Astrocyte of the spinal cord (primary cell): Measurements from ENCODE around the gene FBXW8.

Experiments
- DNase-seq: peaks from one replicate; pipeline ENCODE4 v3.0.0; 2011; ENCODE audit warnings: low read depth, low spot score
- H3K4me3 ChIP-seq: 2 replicates; pipeline ENCODE4 v1.5.1; 2011; ENCODE audit warnings: low read depth, mild to moderate bottlenecking, low read length, moderate library complexity
- in situ Hi-C: cut with HindIII; loops from 2 replicates; pipeline ENCODE4 v1.10.0; 2017; ENCODE audit warnings: low sequenced_read_pairs
- TF ChIP-seq, protein P1 (sequence below): IDR thresholded peaks from 2 replicates; pipeline ENCODE4 v1.5.1; 2012; ENCODE audit warnings: low read depth, mild to moderate bottlenecking, low read length, inconsistent platforms

Gene FBXW8

DNA sequence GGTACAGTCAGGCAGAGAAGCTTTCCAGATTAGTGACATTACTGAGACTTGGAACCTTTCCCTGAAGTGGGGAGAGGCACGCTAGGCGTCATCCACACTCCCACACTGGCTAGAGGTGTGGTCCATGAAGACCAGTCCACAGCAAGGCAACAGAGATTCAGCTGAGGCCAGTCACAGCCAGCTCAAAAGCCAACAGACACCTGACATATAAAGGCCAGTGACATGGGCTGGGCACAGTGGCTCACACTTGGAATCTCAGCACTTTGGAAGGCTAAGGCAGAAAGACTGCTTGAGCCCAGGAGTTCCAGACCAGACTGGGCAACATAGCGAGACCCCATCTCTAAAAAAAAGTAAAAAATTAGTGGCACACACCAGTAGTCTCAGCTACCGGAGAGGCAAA, 40.4 kb upstream of the FBXW8 start:
- TF ChIP-seq, protein P1, sequence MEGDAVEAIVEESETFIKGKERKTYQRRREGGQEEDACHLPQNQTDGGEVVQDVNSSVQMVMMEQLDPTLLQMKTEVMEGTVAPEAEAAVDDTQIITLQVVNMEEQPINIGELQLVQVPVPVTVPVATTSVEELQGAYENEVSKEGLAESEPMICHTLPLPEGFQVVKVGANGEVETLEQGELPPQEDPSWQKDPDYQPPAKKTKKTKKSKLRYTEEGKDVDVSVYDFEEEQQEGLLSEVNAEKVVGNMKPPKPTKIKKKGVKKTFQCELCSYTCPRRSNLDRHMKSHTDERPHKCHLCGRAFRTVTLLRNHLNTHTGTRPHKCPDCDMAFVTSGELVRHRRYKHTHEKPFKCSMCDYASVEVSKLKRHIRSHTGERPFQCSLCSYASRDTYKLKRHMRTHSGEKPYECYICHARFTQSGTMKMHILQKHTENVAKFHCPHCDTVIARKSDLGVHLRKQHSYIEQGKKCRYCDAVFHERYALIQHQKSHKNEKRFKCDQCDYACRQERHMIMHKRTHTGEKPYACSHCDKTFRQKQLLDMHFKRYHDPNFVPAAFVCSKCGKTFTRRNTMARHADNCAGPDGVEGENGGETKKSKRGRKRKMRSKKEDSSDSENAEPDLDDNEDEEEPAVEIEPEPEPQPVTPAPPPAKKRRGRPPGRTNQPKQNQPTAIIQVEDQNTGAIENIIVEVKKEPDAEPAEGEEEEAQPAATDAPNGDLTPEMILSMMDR = no peak
- H3K4me3 ChIP-seq = no peak overlapping the region
- in situ Hi-C loops = no loop called here
- no peak for DNase-seq

DNA sequence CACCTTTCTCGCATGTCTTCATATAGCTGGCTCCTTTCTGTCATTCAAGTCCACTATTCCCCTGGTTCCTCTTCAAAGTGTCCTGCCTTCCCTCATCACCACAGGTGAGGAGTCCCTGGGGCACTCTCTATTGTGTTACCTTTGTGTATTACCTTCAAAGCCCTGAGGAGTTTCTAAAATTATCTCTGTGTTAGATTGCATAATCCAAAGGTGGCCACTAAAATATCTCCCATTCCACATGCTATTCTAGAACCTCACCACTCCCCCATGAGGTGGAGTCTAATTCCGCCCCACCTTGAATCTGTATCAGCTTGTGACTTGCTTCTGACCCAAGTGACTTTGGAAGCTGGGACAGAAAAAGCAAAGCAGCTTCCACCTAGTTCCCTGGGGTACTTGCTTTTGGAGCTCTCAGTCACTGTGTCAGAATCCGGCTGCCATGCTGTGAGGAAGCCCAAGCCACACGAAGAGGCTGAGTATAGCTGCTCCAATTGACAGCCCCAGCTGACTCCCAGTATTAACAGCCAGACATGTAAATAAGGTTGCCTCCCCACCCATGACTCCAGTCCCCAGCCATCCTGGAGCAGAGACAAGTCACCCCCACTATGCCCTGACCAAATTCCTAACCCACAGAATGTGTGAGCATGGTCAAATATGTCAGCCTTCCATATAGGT, 36.3 kb upstream of the FBXW8 start:
- TF ChIP-seq, protein P1 = no peak
- DNase-seq = no peak
- in situ Hi-C loops = no loop called here
- no peak overlapping the region for H3K4me3 ChIP-seq

DNA sequence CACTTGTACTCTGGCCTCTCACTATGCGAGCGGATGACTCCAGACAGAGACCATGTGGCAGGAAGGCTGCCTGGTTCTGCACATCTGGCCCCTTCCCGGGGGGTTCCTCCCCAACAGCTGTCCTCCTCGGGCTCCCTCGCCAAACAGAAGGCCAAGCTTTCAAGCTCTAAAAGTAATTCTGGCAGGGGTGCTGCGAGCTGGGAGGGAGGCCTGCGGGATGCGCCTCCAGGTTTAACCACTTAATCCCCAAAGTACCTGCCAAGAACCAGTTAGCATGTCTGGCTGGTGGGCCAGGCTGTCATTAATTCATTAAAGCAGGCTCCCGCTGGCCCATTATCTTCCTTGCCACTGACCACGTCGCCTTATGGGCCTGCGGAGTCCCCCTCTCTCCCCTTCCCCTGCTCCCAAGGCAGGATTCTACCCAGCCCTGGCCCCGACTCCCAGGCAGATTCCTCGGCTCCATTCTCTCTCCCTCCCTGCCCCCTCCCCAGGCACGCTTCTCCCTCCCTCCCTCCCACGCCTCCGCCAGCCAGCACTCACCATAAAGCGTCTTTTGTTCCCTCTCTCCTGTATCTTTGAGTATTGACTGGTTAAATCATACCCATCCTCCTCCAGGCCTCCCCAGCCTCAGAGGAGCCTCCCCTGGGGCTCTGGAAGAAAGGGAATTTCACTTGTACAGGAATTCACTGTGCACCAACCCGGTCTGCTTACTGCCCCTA, 34.4 kb upstream of the FBXW8 start:
- no peak overlapping the region for H3K4me3 ChIP-seq
- in situ Hi-C loops = no loop called here
- no peak for DNase-seq
- TF ChIP-seq, protein P1 = no peak

DNA sequence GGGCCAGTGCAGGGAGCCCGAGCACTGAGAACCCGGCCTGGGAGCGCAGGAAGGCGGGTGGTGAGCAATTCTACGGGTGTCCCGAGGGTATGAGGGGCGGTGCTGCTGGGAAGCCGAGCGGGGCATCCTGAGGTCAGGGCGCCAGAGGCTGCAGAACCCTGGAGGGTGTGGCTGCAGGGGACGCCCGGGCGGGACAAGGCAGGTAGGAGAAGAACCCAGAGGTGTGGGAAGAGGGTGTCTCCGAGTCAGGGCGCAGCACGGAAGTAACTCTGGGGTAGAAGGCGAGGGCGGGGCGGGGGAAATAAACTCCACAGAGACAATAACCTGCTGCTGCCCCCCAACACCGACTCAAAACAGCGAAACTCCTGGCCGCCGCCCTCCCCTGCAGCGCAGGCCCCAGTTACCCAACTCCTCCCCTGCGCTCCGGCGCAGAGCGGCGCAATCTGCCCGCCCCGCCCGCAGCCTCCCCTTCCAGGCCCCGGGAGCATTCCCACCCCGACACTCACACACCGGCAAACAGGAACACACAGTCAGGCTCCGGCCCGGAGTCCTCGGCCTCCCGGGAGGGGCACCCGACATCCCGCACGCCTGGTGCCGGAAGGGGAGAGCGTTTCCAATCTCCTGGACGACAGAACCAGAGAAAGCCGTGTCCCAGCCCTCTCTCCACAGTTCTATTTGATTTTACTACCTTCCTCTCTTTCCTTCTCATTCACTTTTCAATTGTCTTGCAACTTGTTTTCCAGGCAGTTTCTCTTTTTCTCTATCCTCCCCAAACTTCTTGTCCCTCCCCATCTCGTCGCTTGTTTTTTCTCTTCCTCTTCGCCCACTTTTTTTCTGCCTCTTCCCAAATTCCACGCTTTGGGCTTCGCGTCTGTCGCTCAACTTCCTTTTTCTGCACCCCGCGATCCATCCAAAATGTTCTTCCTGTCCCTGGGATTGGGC, 31.9 kb upstream of the FBXW8 start:
- H3K4me3 ChIP-seq = no peak overlapping the region
- peak; percentile 20 for DNase-seq
- in situ Hi-C loops = no loop called here
- TF ChIP-seq, protein P1 = no peak

DNA sequence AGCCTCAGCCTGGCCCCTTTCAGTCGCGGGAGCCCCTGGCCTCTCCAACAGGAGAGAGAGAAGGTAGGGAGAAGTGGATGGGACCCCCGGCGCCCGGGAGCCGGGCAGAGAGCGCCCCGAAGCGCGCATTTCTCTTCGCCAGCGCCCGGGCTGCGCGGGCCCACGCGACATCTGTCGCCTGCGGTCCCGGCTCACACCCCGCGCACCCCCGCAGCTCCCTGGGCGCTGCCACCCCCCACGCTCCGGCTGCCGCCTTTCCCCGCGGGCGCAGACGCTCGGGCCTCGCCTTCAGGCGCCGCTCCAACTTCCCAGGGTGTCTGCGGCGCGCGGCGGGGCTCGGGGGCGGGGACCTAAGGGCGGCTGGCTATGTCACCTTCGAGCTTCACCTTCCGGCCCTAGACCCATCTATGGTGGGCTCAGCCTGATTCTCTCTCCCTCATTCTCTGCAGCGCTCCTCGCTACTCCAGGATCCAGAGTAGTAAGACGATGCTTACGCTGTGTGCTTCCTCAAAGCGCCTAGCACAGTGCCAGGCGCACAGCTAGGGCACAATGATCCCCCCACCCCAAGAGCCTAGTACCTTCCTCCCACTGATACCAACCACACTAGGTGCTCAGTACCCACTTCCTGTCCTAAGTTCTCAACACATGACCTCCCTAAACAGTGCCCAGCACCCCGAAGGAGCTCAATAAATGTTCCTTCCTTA, 31.1 kb upstream of the FBXW8 start:
- no peak overlapping the region for H3K4me3 ChIP-seq
- peak; percentile 15 for DNase-seq
- TF ChIP-seq, protein P1 = no peak
- in situ Hi-C loops = no loop called here
